ENCODE results near the gene BIN2. TPM values are rescaled to one million over a fixed set of nuclear protein-coding genes. Genes with fewer than 3 reads are reported as not detected.

Gene BIN2
- total and polyA plus RNA-seq, 10 of the 15 experiments (the other 5 are each of a cell fraction or from before 2014, with no cell fraction given), result 8.6 to 42.9 (median 32.1) TPM

- Histone ChIP-seq H4K20me1 (ENCODE audit: control insufficient read depth, insufficient read depth) (no peaks in the 10 kb centered on the region), H2AFZ (ENCODE audit: control insufficient read depth, low read depth, low read length) (peak overlapping the region; percentile 62), H3K36me3 (ENCODE audit: control insufficient read depth in 2 of 2, insufficient read depth in 2 of 2, low read length in 1 of 2) (peaks cover 3 to 10% of the 10 kb centered on the region in 2 experiments; a peak in 3 of 4 replicates), H3K79me2 (ENCODE audit: control insufficient read depth, insufficient read depth, low read length) (peaks cover 1% of the 10 kb centered on the region; the same call in 1 of the 2 replicates), H3K4me2 (ENCODE audit: control insufficient read depth, insufficient read depth) (peak overlapping the region; percentile 83), H3K4me3 (no peak overlapping the region), H3K9ac (ENCODE audit: control insufficient read depth, insufficient read depth, low read length) (peak overlapping the region; percentile 55), H3K9me3 (replicated peaks; ENCODE audit: control insufficient read depth, insufficient read depth, low read length) (no peaks in the 10 kb centered on the region), H3K27ac (ENCODE audit: control insufficient read depth, insufficient read depth) (peak overlapping the region; percentile 87), H3K4me1 (ENCODE audit: control insufficient read depth, insufficient read depth, low read length) (peaks cover 21% of the 10 kb centered on the region), H3K27me3 (replicated peaks in 1 of 2; ENCODE audit: control insufficient read depth in 2 of 2, insufficient read depth in 2 of 2, low read length in 1 of 2) (no peaks in the 10 kb centered on the region)
- ChIA-PET CTCF (interaction anchor here (0.6 to 2.2 kb wide), 12 partner anchors 10 to 581 kb away, joined by 3 to 8 read pairs (median 3); partner anchors contain the start of genes GALNT6 and SLC4A8), SMC1A (ENCODE audit: uncharacterized antibody, unreplicated experiment) (interaction anchor here (0.7 to 2.3 kb wide), 6 partner anchors 17 to 347 kb away, joined by 3 to 14 read pairs (median 4); partner anchors contain the start of gene LETMD1), RAD21 (ENCODE audit: unreplicated experiment) (interaction anchor here (1.0 to 2.1 kb wide), 8 partner anchors 11 to 163 kb away, joined by 3 to 19 read pairs (median 4); partner anchors contain the start of gene GALNT6), POLR2A (interaction anchor here (0.6 to 2.8 kb wide), 8 partner anchors 11 to 46 kb away, joined by 3 to 28 read pairs (median 3); partner anchors contain the start of gene GALNT6)
- no TSS peak for BruUV-seq (replicated peaks)
- peak; percentile 98 for FAIRE-seq
- in situ Hi-C loops (cut with MboI), result no loop called here
- intact Hi-C loops (cut with micrococcal nuclease; ENCODE audit: unreplicated experiment), result loop anchor here (1.0 kb wide), 1 partner anchor 22 kb away; the partner anchor contains the start of gene GALNT6
- peak; percentile 95 for DNase-seq (ENCODE audit: low read depth, low spot score)
- WGBS (ENCODE audit: insufficient coverage, insufficient replicate concordance, low lambda C conversion rate, missing lambda C conversion rate), result 7% methylated on average over 17 of the region's 17 CpGs
- ATAC-seq, result peak; percentile 99
- no peak; the same call in 1 of the 2 replicates for TF ChIP-seq TAF1 (IDR thresholded peaks at IDR 0.05; ENCODE audit: borderline replicate concordance, low read depth, low read length)
- TF ChIP-seq EGR1 (IDR thresholded peaks at IDR 0.05; ENCODE audit: borderline replicate concordance in 1 of 2, low read depth in 2 of 2, low read length in 2 of 2), result peak in 1 of 2 experiments; percentile 93; a peak in 2 of 3 replicates
- TF ChIP-seq ZBTB33 (IDR thresholded peaks at IDR 0.05), result no peak
- TF ChIP-seq TBL1XR1 (IDR thresholded peaks at IDR 0.05; ENCODE audit: low read depth, low read length), result peak; percentile 99
- TF ChIP-seq ZNF592 (IDR thresholded peaks at IDR 0.05), result no peak
- TF ChIP-seq DPF2 (IDR thresholded peaks at IDR 0.05), result peak; percentile 95
- peak; percentile 93 for TF ChIP-seq IKZF2 (IDR thresholded peaks at IDR 0.05)
- TF ChIP-seq NBN (IDR thresholded peaks at IDR 0.05), result peak; percentile 95
- TF ChIP-seq MLLT1 (IDR thresholded peaks at IDR 0.05), result peak; percentile 97
- 0 out of 2 replicates have a peak, but pooled peaks have one; percentile 38 for TF ChIP-seq SMARCA5 (IDR thresholded peaks at IDR 0.05)
- no peak for TF ChIP-seq RBBP5 (conservative IDR thresholded peaks at IDR 0.05)
- TF ChIP-seq CBX5 (IDR thresholded peaks at IDR 0.05; ENCODE audit: low read depth), result peak; percentile 87; the same call in 1 of the 2 replicates
Observed at GRCh38 chr12:51368640-51369517, 44.9 kb upstream of the BIN2 start.
